Stimulated activated CD4-positive, alpha-beta T cell treated with anti-CD3 and anti-CD28 coated beads, Interleukin-12 subunit alpha, Interleukin-12 subunit beta, amount 100 ng/mL, for 4 hours (primary cell): Measurements from ENCODE around the gene BLACAT1.
A peak's percentile ranks its signal among the peaks of the same experiment; 100 is the strongest.
"Not testable (repeated sequence)": the region's sequence is repeated elsewhere in the genome, so short reads cannot be mapped to it uniquely, and the experiment has no call there.

Experiments used
- DNase-seq: peaks from one replicate; pipeline ENCODE4 v3.0.0-alpha.2; 2020

Gene BLACAT1

GRCh38 chr1:205483372-205483771 is 27.5 kb upstream of the BLACAT1 start:
- DNase-seq, result no peak

GRCh38 chr1:205482587-205482986 is 26.7 kb upstream of the BLACAT1 start:
- not testable (repeated sequence) for DNase-seq

- DNase-seq, result no peak
These were observed 25.8 kb upstream of the BLACAT1 start for GRCh38 chr1:205481629-205482151.

- DNase-seq, result no peak
These were observed 25.4 kb upstream of the BLACAT1 start for GRCh38 chr1:205481218-205481617.

GRCh38 chr1:205480349-205480985 is 24.6 kb upstream of the BLACAT1 start:
- peak; percentile 40 for DNase-seq

- not testable (repeated sequence) for DNase-seq
These were observed 23.1 kb upstream of the BLACAT1 start for GRCh38 chr1:205478985-205479384.

- no peak for DNase-seq
These were observed 22.0 kb upstream of the BLACAT1 start for GRCh38 chr1:205477759-205478247.

- no peak for DNase-seq
These were observed 21.4 kb upstream of the BLACAT1 start for GRCh38 chr1:205477121-205477758.

GRCh38 chr1:205476648-205477047 is 20.8 kb upstream of the BLACAT1 start:
- DNase-seq, result no peak

GRCh38 chr1:205475855-205476254 is 20.0 kb upstream of the BLACAT1 start:
- DNase-seq, result no peak

GRCh38 chr1:205474571-205474970 is 18.7 kb upstream of the BLACAT1 start:
- DNase-seq, result no peak

- no peak for DNase-seq
These were observed 18.1 kb upstream of the BLACAT1 start for GRCh38 chr1:205473966-205474365.

GRCh38 chr1:205473475-205473874 is 17.6 kb upstream of the BLACAT1 start:
- no peak for DNase-seq

GRCh38 chr1:205472737-205473441 is 17.0 kb upstream of the BLACAT1 start:
- no peak for DNase-seq

GRCh38 chr1:205470131-205470530 is 14.3 kb upstream of the BLACAT1 start:
- no peak for DNase-seq

GRCh38 chr1:205466595-205467220 is 10.9 kb upstream of the BLACAT1 start:
- no peak for DNase-seq

GRCh38 chr1:205465392-205465791 is 9.5 kb upstream of the BLACAT1 start:
- DNase-seq, result no peak

- no peak for DNase-seq
These were observed 3.1 kb upstream of the BLACAT1 start for GRCh38 chr1:205458777-205459566.

- DNase-seq, result no peak
These were observed 1.3 kb upstream of the BLACAT1 start for GRCh38 chr1:205456868-205457745.

- no peak for DNase-seq
These were observed 580 bp upstream of the BLACAT1 start for GRCh38 chr1:205456383-205456867.

- DNase-seq, result no peak
These were observed 926 bp downstream of the BLACAT1 start for GRCh38 chr1:205454903-205455335.
